Kidney (tissue), 14 donors: ENCODE measurements around the gene KIAA0040. TPM values are rescaled to one million over a fixed set of nuclear protein-coding genes. Genes with fewer than 3 reads are reported as not detected.

ENCODE experiments used
- DNase-seq, 5 donors: peaks; one replicate each; pipeline ENCODE4 v3.0.0-alpha.2; 2013 to 2020
- FAIRE-seq: peaks from 2 replicates; lab custom pipeline; 2012; peaks lifted over from hg19 to GRCh38; lab: Jason Lieb, UNC
- H3K27ac ChIP-seq, 2 donors: one replicate each; pipeline ENCODE4 v1.7.0; 2013; ENCODE audit warnings: low read depth in 2 of 2, low read length in 2 of 2, inconsistent platforms in 1 of 2
- H3K27me3 ChIP-seq: one replicate; pipeline ENCODE4 v1.7.1; 2013; ENCODE audit warnings: low read length, inconsistent platforms; ENCODE audit not compliant: control insufficient read depth, insufficient read depth
- H3K36me3 ChIP-seq, 3 donors: one replicate each; pipeline versions ENCODE4 v1.7.0 to v1.7.1; 2013; ENCODE audit warnings: low read length in 3 of 3, control low read depth in 1 of 3, inconsistent platforms in 1 of 3; ENCODE audit not compliant: insufficient read depth in 3 of 3, control insufficient read depth in 2 of 3
- H3K4me1 ChIP-seq, 3 donors: one replicate each; pipeline versions ENCODE4 v1.7.0 to v1.7.1; 2013; ENCODE audit warnings: low read length in 3 of 3, inconsistent platforms in 1 of 3, low read depth in 1 of 3; ENCODE audit not compliant: control insufficient read depth in 2 of 3, insufficient read depth in 2 of 3
- H3K4me3 ChIP-seq, 3 donors: one replicate each; pipeline versions ENCODE4 v1.7.0 to v1.8.1; 2013; ENCODE audit warnings: low read length in 3 of 3, control low read depth in 1 of 3, inconsistent platforms in 1 of 3
- H3K9ac ChIP-seq, 3 donors: one replicate each; pipeline versions ENCODE4 v1.7.0 to v1.7.1; 2013; ENCODE audit warnings: low read length in 3 of 3, control low read depth in 1 of 3, inconsistent platforms in 1 of 3
- H3K9me3 ChIP-seq, 3 donors: one replicate each; pipeline versions ENCODE4 v1.7.0 to v1.7.1; 2013; ENCODE audit warnings: low read length in 3 of 3, control low read depth in 1 of 3, inconsistent platforms in 1 of 3; ENCODE audit not compliant: control insufficient read depth in 2 of 3, insufficient read depth in 1 of 3
- intact Hi-C: fragments of 100-400 bp; cut with DNase I; formaldehyde crosslinking; loops from one replicate; pipeline ENCODE4 v1.11.1; 2022
- polyA plus RNA-seq: library from polyadenylated mRNA; stranded (reverse); fragments of 350-450 nt; fragmentation: Illumina TruSeq; extraction: RNeasy Lipid Tissue Mini Kit (QIAGEN cat#74804); gene quantifications from one replicate; pipeline ENCODE4 v1.2.3, GENCODE V29; 2014; ENCODE audit warnings: low read depth, low replicate concordance; ENCODE audit not compliant: insufficient read depth
- total RNA-seq: library from RNA; stranded (reverse); fragmentation: NEBNext Ultra II Directional; extraction: Animal tissue kit (Norgen Biotek cat#: 25700); gene quantifications from one replicate; pipeline ENCODE4 v1.2.1, GENCODE V29; 2021
- TF ChIP-seq, protein P1 (sequence below): IDR thresholded peaks from 3 replicates; pipeline ENCODE4 v1.5.1; 2012; ENCODE audit warnings: mild to moderate bottlenecking, moderate library complexity, borderline replicate concordance; ENCODE audit not compliant: insufficient read depth; ENCODE audit errors: extremely low read depth
- donor health status: control.
- donor health status: control.
- donor health status: control.
- donor health status: control.
- donor health status: control.
- donor health status: DM: yes; HTN: yes; CAD: no.
- donor health status: Normal renal cell carcinoma (clear cell type).

KIAA0040 gene
- total and polyA plus RNA-seq, 2 donors from 2014 or later = 20.0 to 34.1 TPM

DNA sequence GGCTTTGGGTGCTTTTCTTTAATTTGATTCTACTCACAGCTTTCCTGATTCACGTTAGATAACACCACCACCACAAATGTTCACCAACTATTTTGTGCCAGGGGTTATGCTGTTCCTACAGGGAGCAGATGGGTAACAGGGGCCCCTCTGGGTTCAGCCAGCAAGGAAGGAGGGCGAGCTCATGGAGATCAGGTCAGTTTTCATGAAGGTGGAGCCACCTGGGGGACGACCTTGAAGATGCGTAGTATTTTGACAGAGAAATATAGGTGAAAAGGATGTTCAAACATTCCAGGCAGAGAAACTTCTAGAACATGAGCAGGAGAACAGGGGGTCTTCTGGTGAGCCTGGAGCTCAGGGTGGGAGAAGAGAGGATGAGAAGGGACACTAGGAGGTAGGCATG, 28.9 kb downstream of the KIAA0040 start:
- Histone ChIP-seq H3K27ac (no peak overlapping the region), H3K4me3 (no peak overlapping the region), H3K4me1 (no peaks in the 10 kb centered on the region), H3K9me3 (no peaks in the 10 kb centered on the region), H3K27me3 (no peaks in the 10 kb centered on the region), H3K36me3 (peaks cover 3 to 46% (median 38%) of the 10 kb centered on the region in 3 donors), H3K9ac (no peak overlapping the region)
- intact Hi-C loops = no loop called here
- FAIRE-seq (no peak), DNase-seq (no peak)
- TF ChIP-seq, protein P1, sequence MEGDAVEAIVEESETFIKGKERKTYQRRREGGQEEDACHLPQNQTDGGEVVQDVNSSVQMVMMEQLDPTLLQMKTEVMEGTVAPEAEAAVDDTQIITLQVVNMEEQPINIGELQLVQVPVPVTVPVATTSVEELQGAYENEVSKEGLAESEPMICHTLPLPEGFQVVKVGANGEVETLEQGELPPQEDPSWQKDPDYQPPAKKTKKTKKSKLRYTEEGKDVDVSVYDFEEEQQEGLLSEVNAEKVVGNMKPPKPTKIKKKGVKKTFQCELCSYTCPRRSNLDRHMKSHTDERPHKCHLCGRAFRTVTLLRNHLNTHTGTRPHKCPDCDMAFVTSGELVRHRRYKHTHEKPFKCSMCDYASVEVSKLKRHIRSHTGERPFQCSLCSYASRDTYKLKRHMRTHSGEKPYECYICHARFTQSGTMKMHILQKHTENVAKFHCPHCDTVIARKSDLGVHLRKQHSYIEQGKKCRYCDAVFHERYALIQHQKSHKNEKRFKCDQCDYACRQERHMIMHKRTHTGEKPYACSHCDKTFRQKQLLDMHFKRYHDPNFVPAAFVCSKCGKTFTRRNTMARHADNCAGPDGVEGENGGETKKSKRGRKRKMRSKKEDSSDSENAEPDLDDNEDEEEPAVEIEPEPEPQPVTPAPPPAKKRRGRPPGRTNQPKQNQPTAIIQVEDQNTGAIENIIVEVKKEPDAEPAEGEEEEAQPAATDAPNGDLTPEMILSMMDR = no peak

DNA sequence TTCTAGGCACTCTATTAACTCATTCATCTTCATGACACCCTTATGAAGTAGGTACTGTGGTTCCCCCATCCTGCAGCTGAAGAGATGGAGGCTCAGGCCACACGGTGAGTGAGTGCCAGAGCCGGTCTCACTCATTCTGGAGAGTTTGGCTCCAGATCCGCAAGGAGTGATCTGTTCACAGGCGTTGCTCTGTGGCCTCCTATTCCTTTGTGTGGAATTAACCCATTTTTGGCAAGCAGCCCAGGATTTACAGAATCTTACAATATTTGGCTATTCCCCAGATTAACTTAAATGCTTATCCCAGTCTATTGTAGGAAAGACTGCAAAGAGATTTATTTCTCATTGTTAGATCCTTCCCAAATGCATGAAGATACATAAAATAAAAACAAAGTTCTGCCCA, 29.6 kb downstream of the KIAA0040 start:
- Histone ChIP-seq H3K4me3 (no peak overlapping the region), H3K9me3 (no peaks in the 10 kb centered on the region), H3K36me3 (peaks cover 3 to 46% (median 38%) of the 10 kb centered on the region in 3 donors), H3K9ac (no peak overlapping the region), H3K4me1 (no peaks in the 10 kb centered on the region), H3K27ac (no peak overlapping the region), H3K27me3 (no peaks in the 10 kb centered on the region)
- TF ChIP-seq, protein P1 = no peak
- no peak for FAIRE-seq
- no peak for DNase-seq
- intact Hi-C loops = no loop called here

GRCh38 chr1:175158170-175158591, 34.4 kb downstream of the KIAA0040 start:
- TF ChIP-seq, protein P1 = no peak
- intact Hi-C loops = no loop called here
- FAIRE-seq = no peak

GRCh38 chr1:175157200-175157599, 35.4 kb downstream of the KIAA0040 start:
- Histone ChIP-seq H3K9ac (no peak overlapping the region), H3K9me3 (no peaks in the 10 kb centered on the region), H3K4me3 (no peak overlapping the region), H3K27ac (no peak overlapping the region), H3K27me3 (no peaks in the 10 kb centered on the region), H3K36me3 (peaks cover 3 to 17% (median 12%) of the 10 kb centered on the region in 3 donors), H3K4me1 (no peaks in the 10 kb centered on the region)
- FAIRE-seq (no peak), DNase-seq (no peak)
- intact Hi-C loops = no loop called here
- TF ChIP-seq, protein P1 = no peak

More at GRCh38 chr1:175158170-175158591, 34.4 kb downstream of the KIAA0040 start:
- no peak overlapping the region for H3K27ac ChIP-seq
- H3K36me3 ChIP-seq = peaks cover 3 to 25% (median 19%) of the 10 kb centered on the region in 3 donors
- no peak overlapping the region for H3K4me3 ChIP-seq
- no peaks in the 10 kb centered on the region for H3K9me3 ChIP-seq
- no peak overlapping the region for H3K9ac ChIP-seq
- no peaks in the 10 kb centered on the region for H3K27me3 ChIP-seq
- no peaks in the 10 kb centered on the region for H3K4me1 ChIP-seq
- DNase-seq = no peak
